Measurements from ENCODE around the gene SNX32.

SNX32 gene

GRCh38 chr11:65789230-65790103 lies 44.3 kb upstream of the SNX32 start:
- no peak for DNase-seq (ENCODE audit: low read depth in 1 of 2, low spot score in 1 of 2)
- H3K27me3 ChIP-seq (ENCODE audit: insufficient read depth, poor library complexity, severe bottlenecking): peaks cover 37% of the 10 kb centered on the region
- TF ChIP-seq SPI1 (IDR thresholded peaks at IDR 0.05; ENCODE audit: borderline replicate concordance, low read depth) (no peak), POLR2AphosphoS5 (IDR thresholded peaks at IDR 0.05; ENCODE audit: low read depth) (no peak), GABPA (IDR thresholded peaks at IDR 0.05; ENCODE audit: low read depth) (no peak)
- TF ChIP-seq, protein P1, sequence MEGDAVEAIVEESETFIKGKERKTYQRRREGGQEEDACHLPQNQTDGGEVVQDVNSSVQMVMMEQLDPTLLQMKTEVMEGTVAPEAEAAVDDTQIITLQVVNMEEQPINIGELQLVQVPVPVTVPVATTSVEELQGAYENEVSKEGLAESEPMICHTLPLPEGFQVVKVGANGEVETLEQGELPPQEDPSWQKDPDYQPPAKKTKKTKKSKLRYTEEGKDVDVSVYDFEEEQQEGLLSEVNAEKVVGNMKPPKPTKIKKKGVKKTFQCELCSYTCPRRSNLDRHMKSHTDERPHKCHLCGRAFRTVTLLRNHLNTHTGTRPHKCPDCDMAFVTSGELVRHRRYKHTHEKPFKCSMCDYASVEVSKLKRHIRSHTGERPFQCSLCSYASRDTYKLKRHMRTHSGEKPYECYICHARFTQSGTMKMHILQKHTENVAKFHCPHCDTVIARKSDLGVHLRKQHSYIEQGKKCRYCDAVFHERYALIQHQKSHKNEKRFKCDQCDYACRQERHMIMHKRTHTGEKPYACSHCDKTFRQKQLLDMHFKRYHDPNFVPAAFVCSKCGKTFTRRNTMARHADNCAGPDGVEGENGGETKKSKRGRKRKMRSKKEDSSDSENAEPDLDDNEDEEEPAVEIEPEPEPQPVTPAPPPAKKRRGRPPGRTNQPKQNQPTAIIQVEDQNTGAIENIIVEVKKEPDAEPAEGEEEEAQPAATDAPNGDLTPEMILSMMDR (IDR thresholded peaks at IDR 0.05; ENCODE audit: insufficient read depth, low read length): no peak
- TF ChIP-seq, protein P2, sequence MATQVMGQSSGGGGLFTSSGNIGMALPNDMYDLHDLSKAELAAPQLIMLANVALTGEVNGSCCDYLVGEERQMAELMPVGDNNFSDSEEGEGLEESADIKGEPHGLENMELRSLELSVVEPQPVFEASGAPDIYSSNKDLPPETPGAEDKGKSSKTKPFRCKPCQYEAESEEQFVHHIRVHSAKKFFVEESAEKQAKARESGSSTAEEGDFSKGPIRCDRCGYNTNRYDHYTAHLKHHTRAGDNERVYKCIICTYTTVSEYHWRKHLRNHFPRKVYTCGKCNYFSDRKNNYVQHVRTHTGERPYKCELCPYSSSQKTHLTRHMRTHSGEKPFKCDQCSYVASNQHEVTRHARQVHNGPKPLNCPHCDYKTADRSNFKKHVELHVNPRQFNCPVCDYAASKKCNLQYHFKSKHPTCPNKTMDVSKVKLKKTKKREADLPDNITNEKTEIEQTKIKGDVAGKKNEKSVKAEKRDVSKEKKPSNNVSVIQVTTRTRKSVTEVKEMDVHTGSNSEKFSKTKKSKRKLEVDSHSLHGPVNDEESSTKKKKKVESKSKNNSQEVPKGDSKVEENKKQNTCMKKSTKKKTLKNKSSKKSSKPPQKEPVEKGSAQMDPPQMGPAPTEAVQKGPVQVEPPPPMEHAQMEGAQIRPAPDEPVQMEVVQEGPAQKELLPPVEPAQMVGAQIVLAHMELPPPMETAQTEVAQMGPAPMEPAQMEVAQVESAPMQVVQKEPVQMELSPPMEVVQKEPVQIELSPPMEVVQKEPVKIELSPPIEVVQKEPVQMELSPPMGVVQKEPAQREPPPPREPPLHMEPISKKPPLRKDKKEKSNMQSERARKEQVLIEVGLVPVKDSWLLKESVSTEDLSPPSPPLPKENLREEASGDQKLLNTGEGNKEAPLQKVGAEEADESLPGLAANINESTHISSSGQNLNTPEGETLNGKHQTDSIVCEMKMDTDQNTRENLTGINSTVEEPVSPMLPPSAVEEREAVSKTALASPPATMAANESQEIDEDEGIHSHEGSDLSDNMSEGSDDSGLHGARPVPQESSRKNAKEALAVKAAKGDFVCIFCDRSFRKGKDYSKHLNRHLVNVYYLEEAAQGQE (IDR thresholded peaks at IDR 0.05; ENCODE audit: insufficient replicate concordance, low read depth): no peak

GRCh38 chr11:65790104-65790901 lies 43.5 kb upstream of the SNX32 start:
- Histone ChIP-seq H3K27ac (replicated peaks) (no peak overlapping the region), H3K27me3 (ENCODE audit: insufficient read depth, poor library complexity, severe bottlenecking) (peaks cover 32% of the 10 kb centered on the region), H3K4me3 (replicated peaks; ENCODE audit: insufficient read depth, low read length) (no peak overlapping the region)
- TF ChIP-seq POLR2AphosphoS5 (IDR thresholded peaks at IDR 0.05; ENCODE audit: low read depth) (no peak), GABPA (IDR thresholded peaks at IDR 0.05; ENCODE audit: low read depth) (no peak), SPI1 (IDR thresholded peaks at IDR 0.05; ENCODE audit: borderline replicate concordance, low read depth) (no peak)
- TF ChIP-seq, protein P2 (IDR thresholded peaks at IDR 0.05; ENCODE audit: insufficient replicate concordance, low read depth): no peak
- TF ChIP-seq, protein P1 (IDR thresholded peaks at IDR 0.05; ENCODE audit: insufficient read depth, low read length): no peak
- DNase-seq (ENCODE audit: low read depth in 1 of 2, low spot score in 1 of 2): no peak

More at GRCh38 chr11:65789230-65790103, 44.3 kb upstream of the SNX32 start:
- H3K4me3 ChIP-seq (replicated peaks; ENCODE audit: insufficient read depth, low read length): no peak overlapping the region
- H3K27ac ChIP-seq (replicated peaks): no peak overlapping the region

DNA sequence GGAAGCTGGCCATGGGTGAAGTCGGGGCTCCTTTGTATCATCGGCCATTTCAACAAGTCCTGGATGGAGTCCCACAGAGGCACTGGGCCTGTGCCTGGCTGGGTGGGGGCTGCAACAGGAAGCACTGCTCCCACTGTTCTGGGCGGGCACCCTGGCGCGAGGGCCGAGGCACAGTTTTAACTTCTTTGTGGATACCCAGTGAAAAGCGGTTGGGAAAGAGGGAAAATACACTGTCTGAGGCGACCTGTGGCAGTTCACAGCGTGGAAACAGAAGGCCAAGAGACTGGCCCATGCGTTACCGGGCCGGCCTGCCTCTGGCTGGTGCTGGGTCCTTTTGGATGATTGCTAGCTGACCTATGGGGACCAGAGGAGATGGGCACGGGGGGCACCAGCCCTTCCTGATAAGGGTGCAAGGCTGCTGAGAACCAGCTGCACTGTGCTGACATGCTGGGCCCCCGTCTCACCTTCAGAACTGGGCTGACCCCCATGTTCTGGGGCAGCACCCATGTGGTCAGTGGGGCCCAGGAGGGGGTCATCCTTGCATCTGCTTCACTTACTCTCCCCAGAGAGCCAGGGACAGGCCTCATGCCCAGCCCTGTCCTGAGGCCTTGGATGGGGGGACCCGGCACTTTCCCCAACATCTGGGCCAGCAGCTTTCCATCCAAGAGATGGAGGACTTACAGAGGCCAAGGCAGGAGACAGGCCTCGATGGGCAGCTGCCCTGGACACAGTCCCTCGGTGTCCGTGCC lies 42.7 kb upstream of the SNX32 start:
- Histone ChIP-seq H3K27me3 (ENCODE audit: insufficient read depth, poor library complexity, severe bottlenecking) (peaks cover 24% of the 10 kb centered on the region), H3K27ac (replicated peaks) (no peak overlapping the region; the same call in 1 of the 2 replicates), H3K4me3 (replicated peaks; ENCODE audit: insufficient read depth, low read length) (no peak overlapping the region)
- TF ChIP-seq, protein P2 (IDR thresholded peaks at IDR 0.05; ENCODE audit: insufficient replicate concordance, low read depth): no peak
- TF ChIP-seq, protein P1 (IDR thresholded peaks at IDR 0.05; ENCODE audit: insufficient read depth, low read length): no peak
- TF ChIP-seq SPI1 (IDR thresholded peaks at IDR 0.05; ENCODE audit: borderline replicate concordance, low read depth): no peak
- no peak for TF ChIP-seq POLR2AphosphoS5 (IDR thresholded peaks at IDR 0.05; ENCODE audit: low read depth)
- no peak for TF ChIP-seq GABPA (IDR thresholded peaks at IDR 0.05; ENCODE audit: low read depth)
- no peak for DNase-seq (ENCODE audit: low read depth in 1 of 2, low spot score in 1 of 2)

Data from HL-60 (cell line).